GM21528 (cell line): ENCODE data around the gene FH.

Experiments used
- ATAC-seq: cut with Tn5 transposase; IDR thresholded peaks from one replicate; pipeline ENCODE4 v1.9.1; 2021; ENCODE audit warnings: mild to moderate bottlenecking, moderate library complexity; ENCODE audit not compliant: unreplicated experiment, low FRiP score

Gene FH

GRCh38 chr1:241460098-241460873 is 59.3 kb downstream of the FH start:
- ATAC-seq, result no peak

DNA sequence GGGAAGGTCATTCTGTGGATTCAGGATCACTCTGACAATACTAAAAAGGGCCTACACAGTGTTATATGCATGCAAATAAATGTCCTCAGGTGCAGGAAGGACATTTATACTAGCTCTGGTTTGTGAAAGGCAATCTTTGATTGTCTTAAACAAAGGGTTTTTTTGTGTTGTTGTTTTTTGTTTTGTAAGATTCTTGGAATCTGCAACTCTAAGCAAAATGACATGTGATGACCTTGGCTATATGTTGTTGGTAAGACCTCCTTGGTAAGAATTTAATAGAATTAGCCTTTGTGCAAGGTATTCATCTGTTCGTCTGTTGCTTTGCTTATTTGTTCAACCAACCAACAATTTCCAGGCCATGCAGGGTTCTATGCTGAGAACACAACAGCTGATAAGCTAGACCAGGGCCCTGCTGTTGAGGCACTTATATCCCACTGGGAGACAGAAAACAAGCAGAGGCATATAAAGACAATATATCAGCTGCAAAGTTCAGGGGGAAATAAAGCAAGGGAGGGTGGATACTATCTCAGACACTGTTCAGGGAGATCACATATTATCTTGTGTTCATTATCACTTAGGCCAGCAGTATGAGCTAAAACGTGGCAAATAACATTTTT is 60.3 kb downstream of the FH start:
- ATAC-seq, result no peak

GRCh38 chr1:241457421-241457820 is 62.1 kb downstream of the FH start:
- ATAC-seq, result no peak

DNA sequence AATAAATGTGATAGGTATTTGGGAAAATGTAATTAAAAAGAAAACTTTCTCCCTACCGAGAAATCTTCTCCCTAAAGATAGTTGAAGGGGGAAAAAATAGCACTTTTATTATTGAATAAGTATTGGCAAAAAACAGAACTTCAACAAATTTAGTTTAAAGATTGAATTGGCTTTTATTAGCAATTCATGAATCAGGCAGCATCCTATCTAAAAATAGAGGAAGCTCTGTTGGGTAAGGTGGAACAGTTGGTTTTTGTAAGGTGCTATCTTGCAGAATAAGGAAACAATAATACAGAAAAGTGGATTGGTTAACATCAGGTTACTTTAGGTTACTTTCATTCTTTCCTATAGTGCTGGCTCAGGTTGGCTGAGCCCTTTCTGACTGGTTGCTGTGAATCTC is 62.8 kb downstream of the FH start:
- no peak for ATAC-seq

- ATAC-seq, result no peak
Measured at GRCh38 chr1:241453732-241454131, 65.8 kb downstream of the FH start.

DNA sequence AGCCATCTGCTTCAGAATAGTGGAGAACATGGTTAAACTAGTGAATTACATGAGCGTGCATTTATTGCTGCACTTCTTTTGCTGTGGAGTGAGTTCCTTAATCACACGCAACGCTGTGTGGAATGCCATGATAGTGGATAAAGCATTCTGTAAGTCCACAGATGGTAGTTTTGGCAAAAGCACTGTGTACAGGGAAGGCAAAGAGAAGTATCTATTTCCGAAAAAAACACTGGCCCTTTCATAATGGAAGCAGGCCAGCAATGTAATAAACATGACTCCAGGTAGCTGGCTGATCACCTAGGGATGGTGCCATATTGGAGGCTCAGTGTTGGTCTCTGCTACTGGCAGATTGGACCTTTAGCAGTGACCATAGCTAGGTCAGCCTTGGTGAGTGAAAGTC is 67.6 kb downstream of the FH start:
- no peak for ATAC-seq
